GM18858 (cell line): ENCODE measurements around the gene DGKB.

Experiments used
- ATAC-seq: cut with Tn5 transposase; IDR thresholded peaks from one replicate; pipeline ENCODE4 v1.9.1; 2021; ENCODE audit not compliant: unreplicated experiment

Gene DGKB

DNA sequence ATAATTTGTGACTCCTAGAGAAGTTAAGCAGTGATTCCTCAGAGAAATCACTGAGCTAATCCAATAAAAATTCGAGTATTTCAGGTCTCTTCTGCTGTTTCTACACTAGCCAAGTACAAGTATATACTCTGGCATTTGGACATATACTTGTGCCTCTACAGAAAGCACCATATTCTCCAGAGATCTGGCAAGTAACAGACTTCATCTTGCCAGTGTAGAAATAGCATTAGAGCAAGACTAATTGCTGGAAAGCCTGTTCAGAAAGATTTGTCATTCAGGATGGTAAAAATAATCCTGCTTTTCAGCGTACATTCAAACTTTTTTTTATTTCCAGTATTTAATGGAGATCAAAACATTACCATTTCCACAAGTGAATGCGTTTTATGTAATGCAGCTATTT lies 502.3 kb downstream of the DGKB start:
- no peak for ATAC-seq

DNA sequence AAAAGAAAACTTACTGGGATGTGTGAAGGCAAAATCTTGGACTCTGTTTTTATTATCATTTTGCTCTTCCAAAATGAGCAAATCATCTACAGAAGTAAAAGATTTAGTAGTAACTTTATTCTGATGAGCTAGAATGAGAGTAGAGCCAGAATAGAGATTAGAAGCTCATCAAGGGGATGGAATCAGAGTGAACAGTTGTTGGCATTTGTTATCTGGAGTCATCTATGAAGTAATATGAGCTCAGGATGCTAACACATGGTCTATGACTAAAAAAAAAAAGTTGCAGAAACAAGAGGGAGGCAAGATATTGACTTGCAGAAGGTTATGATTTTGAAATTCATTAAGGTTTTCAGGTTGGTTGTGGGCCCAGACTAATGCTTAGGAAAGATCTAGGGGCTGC lies 504.0 kb downstream of the DGKB start:
- no peak for ATAC-seq

GRCh38 chr7:14395860-14396259 lies 506.7 kb downstream of the DGKB start:
- no peak for ATAC-seq

DNA sequence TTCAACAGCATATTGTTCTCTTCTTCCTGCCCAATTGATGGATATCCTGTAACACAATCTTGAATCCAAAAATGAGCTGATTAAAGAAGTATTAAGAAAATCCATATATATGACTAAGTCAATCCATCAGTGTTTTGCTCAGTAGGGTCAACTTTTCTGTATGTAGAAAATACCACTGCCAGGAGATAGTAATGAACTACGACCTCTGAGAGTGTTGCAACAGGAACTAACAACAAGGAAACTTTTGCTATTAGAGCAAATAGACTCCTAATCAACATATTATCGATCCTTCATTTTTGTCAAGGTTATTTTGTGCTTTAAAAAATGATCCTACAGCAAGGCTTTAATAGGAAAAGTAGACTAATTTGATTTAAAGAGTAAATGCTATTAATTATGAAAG lies 507.8 kb downstream of the DGKB start:
- no peak for ATAC-seq

GRCh38 chr7:14389595-14389994 lies 513.0 kb downstream of the DGKB start:
- ATAC-seq: no peak

DNA sequence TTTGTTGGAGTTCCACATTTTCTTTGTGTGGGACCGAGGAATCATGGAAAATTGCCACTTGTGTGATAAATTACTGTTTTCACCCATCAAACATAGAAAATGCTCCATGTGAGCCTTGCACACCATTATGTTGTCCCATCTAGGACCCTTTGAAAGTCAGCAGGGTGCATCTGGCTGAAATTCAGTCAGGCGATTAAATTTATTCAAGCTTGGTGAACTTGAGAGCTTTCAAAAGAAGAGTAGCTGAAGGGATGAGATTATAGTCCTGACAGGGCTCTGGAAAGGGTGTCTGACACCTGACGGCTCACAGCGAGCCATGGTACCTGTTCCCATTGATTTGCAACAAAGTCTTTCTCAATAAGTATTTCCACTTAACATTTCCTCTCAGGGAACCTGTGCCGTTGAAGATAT lies 513.4 kb downstream of the DGKB start:
- ATAC-seq: no peak

GRCh38 chr7:14385074-14385473 lies 517.5 kb downstream of the DGKB start:
- ATAC-seq: no peak

DNA sequence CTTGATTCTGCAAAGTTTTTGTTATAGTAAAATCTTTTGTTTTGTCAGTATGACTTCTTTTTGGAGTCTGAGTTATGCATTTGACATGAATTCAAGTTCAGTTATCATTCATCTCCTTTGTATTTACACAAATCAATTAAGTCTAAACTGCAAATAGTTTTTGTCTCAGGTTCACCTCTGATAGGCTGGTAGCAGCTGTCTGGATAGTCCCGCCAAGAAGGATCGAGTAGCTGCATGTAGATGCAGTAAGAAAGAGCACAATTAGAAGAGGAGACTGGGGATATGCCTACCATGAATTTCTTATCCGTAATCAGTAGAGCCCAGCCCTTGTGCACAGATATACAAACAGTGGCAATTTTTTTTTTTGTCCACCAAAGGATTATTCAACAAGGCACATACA lies 520.6 kb downstream of the DGKB start:
- ATAC-seq: no peak

DNA sequence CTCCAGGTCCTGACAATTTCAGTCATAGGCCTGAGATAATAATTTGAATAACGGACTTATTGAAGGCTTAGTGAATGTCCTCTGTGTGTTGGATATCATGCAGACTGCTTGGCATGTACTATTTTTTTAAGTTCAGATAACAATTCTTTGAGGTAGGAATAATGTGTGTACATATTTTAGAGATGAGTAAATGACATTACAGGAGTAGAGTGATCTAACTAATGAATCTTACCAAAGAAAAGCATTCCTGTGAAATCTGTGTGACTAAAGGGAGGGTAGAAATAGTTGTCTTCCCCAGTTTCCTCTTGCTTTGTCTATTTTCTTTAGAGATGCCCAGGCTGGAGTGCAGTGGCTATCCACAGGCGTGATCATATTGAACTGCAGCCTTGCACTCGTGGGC lies 521.2 kb downstream of the DGKB start:
- ATAC-seq: no peak

DNA sequence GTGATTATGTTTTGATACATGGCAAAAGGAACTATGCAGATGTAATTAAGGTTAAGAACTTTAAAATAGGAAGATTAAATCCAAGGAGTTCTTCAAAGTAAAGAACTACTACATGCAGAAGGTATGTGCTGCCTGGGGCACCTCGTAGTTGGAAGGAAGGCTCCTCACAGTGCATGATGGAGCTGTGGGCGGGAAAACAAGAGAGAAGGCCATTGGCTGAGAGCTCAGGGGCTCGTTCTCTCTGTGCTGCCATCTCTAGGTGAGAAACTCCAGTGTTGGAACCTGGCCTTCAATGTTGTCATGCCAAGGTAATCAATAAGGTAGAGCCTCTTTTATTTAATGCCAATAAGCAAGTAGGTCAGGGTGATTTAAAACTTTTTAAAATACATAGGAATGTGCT lies 521.7 kb downstream of the DGKB start:
- no peak for ATAC-seq

GRCh38 chr7:14377646-14378266 lies 524.8 kb downstream of the DGKB start:
- ATAC-seq: no peak

DNA sequence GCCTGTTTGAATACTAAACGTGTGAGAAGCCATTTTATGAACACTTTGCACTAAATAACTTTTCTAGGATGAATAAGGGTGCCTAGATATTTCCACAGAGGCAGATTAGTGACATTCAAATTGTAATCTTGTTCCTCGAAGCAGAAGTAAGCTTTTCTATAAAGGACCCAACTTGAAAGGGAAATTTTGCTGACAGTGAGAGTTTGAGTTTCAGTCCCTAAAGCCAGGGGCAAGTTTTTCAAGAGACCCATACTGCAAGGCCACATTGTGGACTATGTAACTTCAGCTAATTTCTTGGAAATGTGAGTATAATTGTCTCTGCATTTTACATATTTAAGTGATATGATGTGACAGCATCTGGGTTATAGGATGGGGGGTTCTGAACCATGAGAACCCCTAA lies 525.8 kb downstream of the DGKB start:
- ATAC-seq: no peak

GRCh38 chr7:14375998-14376397 lies 526.6 kb downstream of the DGKB start:
- no peak for ATAC-seq

DNA sequence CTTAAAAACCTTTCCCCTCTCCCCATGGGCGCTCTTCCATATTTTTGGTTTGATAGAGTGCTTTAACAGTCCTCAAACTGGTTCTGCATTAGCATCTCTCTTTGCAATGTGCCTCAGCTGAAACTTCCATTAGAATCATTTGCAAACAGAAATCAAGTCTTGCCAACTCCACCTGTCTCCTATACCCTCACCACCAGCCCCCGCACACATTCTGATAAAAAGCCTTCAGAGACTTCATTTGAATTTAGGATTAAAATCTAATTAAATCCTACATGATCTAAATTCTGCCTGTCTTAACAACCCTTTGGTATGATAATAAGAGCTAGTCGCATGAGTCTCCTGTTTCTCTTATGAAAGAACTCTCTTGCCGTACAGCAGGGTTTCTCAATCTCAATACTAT lies 528.2 kb downstream of the DGKB start:
- no peak for ATAC-seq

DNA sequence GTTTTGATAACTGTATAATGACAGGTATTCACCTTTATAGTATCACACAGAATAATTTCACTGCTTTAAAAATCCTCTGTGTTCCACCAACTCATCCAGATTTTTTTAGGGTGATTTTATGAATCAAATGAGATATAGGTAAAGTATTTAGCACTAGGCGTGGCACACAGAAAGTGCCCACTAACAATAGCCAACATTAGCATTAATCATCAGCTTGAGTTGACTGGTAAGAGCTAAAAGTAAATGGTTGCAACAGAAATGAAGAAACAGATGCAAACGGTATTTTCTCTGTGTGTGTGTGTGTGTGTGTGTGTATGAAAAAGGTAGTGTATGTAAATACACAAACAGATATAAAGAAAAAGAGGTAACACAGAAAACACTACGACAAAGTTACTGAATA lies 534.3 kb downstream of the DGKB start:
- ATAC-seq: no peak

GRCh38 chr7:14351167-14351566 lies 551.4 kb downstream of the DGKB start:
- no peak for ATAC-seq

DNA sequence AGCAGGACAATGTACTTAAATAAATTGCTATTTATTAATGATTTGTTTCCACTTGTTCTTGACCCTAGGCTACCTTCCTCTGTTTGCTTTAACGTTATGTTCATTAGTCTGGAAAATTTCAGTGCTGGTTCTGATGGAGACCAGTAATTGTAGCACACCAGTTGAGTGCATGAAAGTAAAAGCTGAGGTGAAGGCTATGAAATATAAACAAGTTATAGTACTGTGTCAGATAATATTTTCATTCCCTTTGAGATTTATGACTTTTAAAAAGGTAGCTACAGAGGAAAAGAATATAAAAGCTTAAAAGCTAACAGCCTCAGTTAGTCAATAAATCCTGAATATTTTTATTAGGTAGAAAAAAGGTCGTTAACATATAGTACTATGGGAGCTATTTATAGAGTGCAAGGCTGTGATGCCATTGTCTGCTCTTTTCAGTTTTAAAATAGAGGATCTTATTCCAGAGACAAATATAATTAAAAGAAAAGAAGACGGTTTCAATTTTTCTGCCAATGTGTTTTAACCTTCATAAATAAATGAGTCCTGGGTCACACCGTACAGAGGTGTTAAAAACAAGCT lies 561.3 kb downstream of the DGKB start:
- no peak for ATAC-seq

GRCh38 chr7:14340393-14341074 lies 562.0 kb downstream of the DGKB start:
- no peak for ATAC-seq

DNA sequence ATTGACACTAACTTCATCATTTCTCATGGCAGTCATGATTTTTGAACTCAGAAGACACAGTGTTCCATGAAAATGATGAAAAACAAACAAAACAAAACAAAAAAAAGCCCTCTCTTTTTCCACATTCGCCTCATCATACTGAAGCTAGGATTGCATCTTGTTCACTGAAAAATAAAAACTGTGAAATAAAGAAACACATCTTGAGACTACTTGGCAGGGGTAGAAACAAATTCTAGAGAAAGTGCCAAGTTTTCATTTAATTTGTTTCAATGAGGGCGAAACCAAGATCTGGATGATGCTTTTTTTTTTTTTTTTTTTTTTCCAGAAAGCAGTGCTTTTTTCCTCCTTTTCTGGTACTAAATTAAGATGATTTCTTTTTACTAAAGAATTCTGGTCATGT lies 562.7 kb downstream of the DGKB start:
- no peak for ATAC-seq

- ATAC-seq: no peak
These were observed 566.3 kb downstream of the DGKB start for GRCh38 chr7:14336256-14336655.

GRCh38 chr7:14332155-14332554 lies 570.4 kb downstream of the DGKB start:
- no peak for ATAC-seq

GRCh38 chr7:14324767-14325166 lies 577.8 kb downstream of the DGKB start:
- ATAC-seq: no peak

GRCh38 chr7:14322724-14323123 lies 579.8 kb downstream of the DGKB start:
- no peak for ATAC-seq
